NCI-H187 treated with DMSO at 0.1 percent for 48 hours (cell line): Measurements from ENCODE around the gene SYT9.
"Not testable (repeated sequence)": the region's sequence is repeated elsewhere in the genome, so short reads cannot be mapped to it uniquely, and the experiment has no call there.

Experiments
- DNase-seq: peaks from one replicate; lab custom pipeline; 2025; lab: John Stamatoyannopoulos, UW

Gene SYT9

DNA sequence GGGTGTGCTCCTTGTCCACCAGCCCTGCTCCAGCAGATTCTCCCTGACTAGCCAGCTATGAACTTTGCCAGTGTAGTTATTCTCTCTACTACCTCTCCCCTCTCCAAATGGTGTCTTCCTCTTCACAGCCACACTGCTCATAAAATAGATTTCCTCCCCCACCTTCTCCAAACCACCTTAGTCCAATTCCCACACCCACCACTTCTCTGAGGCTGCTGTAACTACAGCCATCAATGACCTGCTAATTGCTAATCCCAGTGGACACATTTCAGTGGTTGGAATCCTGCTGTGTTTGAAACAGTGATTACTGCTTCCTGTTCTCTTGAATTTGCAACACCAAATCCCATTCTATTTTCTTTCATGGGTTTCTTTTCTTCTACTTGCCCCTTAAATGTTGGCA lies 23.4 kb downstream of the SYT9 start:
- DNase-seq: no peak

GRCh38 chr11:7278314-7278917 lies 26.7 kb downstream of the SYT9 start:
- DNase-seq: no peak

DNA sequence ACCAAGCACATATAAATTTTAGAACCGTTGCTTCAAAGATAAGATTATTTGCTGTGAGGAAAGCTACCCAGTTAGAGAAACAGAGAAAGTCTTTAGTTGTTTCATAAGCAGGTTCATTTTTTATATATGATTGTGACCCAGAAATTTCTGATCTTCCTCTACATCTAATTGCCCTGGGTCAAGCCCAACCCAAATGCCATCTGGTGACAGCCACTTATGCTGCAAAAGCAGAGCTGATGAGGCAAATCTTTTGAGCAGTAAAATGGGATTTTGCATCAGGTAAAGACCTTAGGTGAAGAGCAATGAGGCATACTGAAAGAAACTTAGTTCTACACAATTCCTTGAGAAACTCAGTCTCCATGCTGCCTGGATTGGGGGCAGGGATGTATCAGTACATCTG lies 28.0 kb downstream of the SYT9 start:
- no peak for DNase-seq

DNA sequence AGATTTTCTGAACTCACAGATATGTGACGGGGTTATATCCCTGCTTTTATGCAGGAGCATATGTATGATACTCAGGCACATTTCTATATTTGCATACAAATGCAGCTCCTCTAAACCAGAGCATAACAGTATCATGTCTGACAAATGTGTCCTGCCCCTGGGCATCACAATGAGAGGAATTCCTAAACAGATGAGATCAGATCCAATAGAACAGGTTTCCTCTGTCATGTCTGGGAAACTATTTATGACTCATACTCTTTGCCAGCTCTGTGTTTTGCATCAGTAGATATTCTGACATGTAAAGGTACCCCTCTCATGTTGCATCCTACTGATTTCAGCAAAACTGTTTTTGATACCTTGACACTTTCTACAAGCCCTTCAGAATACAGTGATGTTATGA lies 29.4 kb downstream of the SYT9 start:
- DNase-seq: no peak

GRCh38 chr11:7281809-7282208 lies 30.1 kb downstream of the SYT9 start:
- DNase-seq: no peak

DNA sequence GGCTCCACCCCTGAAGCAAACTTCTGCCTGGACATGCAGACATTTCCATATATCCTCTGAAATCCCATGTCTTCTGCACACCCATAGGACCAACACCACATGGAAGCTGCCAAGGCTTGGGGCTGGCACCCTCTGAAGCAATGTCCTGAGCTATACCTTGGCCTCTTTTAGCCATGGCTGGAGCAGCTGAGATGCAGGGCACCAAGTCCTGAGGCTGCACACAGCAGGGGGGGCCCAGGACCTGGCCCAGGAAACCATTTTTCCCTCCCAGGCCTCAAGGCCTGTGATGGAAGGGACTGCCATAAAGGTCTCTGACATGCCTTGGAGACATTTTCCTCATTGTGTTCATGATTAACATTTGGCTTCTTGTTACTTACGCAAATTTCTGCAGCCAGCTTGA lies 34.5 kb downstream of the SYT9 start:
- DNase-seq: no peak

DNA sequence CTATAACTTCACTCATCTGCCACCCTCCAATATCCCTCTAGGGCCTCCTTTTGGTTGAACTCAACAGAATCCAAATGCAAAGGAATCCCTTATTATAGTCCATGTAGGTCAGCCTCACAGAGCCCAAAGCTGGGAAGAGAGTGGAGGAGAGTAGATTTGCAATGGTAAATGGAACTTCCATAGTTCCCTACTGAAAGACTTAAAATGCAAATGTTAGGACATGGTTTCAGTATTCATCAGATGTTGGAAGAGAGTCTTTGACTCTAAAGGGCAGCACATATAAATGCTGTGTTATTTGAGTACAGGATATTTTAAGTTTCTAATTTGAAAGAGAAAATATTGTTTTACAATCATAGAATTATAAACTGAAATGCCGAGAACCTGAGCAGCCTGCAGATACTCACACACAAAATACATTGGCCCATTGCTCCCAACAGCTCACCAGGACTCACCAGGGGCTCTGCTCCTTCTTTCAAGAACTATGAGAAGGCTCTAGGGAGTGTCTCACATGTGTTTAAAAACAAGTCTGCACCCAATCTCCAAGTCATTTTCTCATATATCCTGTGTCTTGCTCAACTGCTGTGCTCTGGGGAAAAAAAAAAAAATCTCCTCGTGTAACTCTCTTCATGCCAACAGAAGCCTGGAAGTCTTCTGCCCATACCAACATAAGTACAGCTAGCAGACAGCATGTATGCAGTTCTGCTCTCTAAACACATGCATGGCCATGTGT lies 39.6 kb downstream of the SYT9 start:
- no peak for DNase-seq

DNA sequence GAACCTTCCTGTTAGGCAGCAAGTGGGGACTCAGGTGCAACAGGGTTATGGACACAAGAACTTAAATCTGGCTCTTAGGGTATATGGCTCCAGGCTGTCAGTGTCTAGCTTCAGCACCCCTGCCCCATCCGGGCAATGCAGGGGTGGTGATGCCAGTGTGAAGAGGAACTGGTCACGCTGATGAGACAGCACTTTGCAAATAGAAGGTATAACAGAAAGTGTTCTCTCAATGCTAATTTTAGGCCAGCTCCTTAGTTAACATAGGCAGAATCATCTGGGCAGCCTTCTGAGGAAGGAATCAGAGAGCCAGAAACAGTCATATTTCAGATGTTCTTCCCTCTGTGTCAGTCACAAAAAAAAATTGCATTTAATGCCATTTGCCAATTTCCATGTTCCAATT lies 41.2 kb downstream of the SYT9 start:
- DNase-seq: no peak

DNA sequence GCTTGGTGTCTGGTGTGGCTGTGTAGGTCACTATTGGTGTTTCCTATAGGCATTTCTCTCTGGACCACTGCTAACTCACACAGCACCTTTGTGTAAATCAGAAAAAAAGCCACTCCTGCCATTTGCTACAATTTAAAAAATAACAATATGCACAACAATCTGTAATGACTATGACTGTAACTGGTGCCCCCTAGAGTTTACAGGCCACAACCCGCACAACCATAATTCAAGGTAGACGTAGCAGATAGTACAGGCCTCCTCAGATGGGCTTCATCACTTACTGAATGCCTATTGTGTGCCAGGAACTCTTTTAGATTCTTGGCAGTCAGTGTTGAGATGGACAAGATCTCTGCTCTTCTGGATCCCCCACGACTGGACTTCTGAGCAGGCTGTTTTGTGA lies 47.7 kb downstream of the SYT9 start:
- DNase-seq: no peak

DNA sequence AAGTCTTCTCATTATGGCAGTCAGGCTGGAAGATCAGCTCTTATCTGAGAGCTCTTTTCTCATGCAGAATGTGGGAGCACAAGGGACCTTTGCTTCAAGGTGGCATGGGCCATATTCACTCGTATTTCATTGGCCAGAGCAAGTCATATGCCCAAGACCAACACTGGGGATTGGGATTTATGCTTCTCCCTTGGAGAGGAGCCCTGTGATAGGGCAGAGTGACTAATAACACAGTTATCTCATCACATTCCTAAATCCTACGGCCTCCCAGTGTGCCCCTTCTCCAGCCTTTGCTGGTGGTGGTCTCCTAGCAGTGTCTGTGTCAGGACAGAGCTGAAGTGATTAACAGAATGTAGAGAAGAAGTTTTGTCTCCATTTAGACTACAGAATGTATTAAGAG lies 48.6 kb downstream of the SYT9 start:
- no peak for DNase-seq

- DNase-seq: no peak
These were observed 51.4 kb downstream of the SYT9 start for GRCh38 chr11:7303146-7303545.

DNA sequence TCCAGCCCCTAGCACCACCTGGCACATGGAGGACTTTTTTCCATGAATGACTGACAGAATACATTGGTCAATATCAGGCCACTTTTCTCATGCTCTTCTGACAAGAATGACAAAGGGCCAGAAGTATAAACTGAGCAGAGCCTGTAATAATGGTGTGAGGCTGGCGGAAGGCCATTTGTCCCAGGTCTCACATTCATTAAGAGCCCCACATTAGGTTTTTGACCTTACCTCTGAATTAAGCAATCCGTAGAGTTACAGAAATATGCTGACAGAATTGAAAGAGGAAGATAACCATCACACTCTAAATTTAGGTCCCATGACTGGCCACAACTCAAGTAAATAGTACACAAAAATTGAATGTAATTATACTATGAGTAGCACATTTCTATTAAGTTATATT lies 55.2 kb downstream of the SYT9 start:
- no peak for DNase-seq

GRCh38 chr11:7307836-7308235 lies 56.1 kb downstream of the SYT9 start:
- DNase-seq: no peak

DNA sequence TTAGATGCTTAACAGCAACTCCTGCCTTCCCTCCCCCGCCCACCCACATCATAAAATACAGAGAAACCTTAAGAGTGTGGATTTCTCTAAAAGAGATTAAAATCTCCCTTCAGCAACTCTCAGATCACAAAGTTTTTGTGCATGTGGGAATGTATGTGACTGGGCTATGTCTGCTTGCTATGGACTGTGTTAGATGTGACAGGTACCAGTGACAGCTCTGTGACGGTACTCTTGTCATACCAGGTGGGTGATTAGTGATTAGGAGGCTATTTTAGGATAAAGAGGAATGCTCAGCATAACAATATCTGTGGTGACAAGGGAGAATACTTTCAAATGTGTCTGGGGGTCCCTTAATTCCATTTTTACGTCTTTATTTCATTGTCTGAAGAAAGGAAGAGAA lies 60.2 kb downstream of the SYT9 start:
- DNase-seq: no peak

- no peak for DNase-seq
These were observed 63.3 kb downstream of the SYT9 start for GRCh38 chr11:7314811-7315604.

DNA sequence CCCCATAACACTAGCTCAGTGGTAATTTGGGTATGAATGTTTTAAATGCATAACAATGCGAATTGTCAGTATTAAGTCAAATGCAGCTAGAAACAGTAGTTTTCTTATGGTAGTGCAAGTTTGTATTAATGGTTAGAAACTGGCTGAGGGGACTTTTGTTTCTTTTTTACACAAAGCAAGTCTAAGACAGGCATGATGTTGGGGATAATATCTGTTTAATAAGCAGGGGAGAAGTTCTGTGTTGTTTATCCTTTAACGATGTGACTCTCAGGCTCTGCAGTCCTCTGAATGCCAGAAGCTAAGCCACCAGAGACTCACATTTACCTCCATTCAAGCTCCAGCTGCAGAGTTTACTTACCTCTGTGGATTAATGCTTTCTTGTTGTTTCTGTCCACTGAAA lies 67.8 kb downstream of the SYT9 start:
- DNase-seq: no peak

- no peak for DNase-seq
These were observed 68.6 kb downstream of the SYT9 start for GRCh38 chr11:7320306-7320705.

DNA sequence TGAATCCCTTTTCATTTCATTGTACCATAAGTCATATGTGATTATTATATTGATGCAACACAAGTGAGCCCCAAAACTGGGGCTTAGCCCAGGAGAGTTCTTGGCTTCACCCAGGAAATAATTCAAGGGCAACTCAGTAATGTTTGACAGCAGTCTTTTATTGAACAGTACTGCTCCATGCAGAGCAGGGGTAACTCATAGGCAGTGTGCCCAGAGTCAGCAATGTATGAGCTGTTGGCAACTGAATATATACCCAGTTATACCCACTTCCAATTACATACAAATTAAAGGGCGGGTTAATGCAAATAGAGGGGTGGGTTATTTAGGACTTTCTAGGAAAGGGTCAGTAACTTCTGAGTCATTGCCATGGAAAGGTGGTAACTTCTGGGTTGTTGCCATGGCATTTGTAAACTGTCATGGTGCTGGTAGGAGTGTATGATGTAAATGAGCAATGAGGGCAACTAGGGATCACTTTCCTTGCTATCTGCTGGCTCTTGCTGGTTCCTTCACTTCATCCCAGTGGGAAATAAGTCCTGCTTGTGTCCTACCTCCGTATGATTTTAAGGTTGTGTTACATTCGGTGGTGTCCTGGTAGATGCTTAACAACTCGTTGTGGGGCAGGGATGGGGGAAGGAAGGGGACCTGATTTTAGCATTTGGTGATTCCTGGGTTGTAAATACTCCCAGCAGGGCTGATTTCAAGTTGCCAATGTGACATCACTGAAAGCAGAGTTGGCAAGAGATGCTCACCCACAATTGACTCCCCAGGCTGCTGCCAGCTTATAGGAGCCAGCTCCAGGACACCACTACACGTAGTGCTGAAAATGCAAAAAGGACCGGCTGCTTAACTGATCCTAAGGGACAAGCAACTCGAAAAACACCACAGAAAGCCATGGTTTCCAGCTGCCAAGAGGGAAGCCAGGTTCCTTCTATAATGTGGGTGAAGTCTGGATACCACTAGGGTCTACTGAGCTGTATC lies 70.1 kb downstream of the SYT9 start:
- no peak for DNase-seq

GRCh38 chr11:7332451-7332850 lies 80.7 kb downstream of the SYT9 start:
- DNase-seq: no peak

DNA sequence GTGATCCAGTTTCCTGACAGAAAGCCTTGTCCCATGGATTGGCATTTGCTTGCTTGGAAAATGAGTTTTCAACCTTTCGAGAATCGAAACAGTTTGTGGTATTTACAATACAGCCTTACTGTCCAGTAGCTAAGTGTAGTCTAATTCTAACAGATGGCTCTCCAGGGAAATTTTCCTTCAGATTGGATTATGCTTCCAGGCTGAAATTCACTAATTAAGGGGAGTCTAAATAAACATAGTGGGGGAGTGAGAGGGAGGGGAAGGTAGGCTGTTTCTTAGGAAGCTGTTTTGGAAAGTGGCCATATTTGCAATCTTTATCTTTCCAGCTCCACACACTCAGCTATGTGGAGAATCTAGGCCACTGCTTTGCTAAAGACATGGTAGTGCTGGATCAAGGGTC lies 81.3 kb downstream of the SYT9 start:
- DNase-seq: no peak

DNA sequence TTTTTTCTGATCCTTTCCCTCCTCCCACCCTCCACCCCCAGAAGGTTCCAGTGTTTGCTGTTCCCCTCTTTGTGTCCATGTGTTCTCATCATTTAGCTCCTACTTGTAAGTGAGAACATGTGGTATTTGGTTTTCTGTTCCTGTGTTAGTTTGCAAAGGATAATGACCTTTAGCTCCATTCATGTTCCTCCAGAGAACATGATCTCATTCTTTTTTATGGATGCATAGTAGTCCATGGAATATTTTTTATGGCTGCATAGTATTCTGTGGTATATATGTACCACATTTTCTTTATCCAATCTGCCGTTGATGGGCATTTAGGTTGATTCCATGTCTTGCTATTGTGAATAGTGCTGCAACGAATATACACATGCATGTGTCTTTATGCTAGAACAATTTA lies 83.7 kb downstream of the SYT9 start:
- DNase-seq: not testable (repeated sequence)

- no peak for DNase-seq
These were observed 89.8 kb downstream of the SYT9 start for GRCh38 chr11:7341551-7341950.
